Natural killer cell treated with Interleukin-12 subunit alpha and Interleukin-12 subunit beta and Interleukin-15 and Interleukin-18, amount 100 ng/mL, for 72 hours (primary cell): Measurements from ENCODE around the gene IFT52. TPM values are rescaled to one million over a fixed set of nuclear protein-coding genes. Genes with fewer than 3 reads are reported as not detected.
"Not testable (repeated sequence)": the region's sequence is repeated elsewhere in the genome, so short reads cannot be mapped to it uniquely, and the experiment has no call there.

ENCODE experiments used
- ATAC-seq, 2 donors: fragments of 150-1000 bp; cut with Tn5 transposase in 1 of 2; sonication (Bioruptor Pico), chemical (Tn5 transposase) in 1 of 2; 2 replicates each; pipeline ENCODE4 v1.10.0; 2021
- DNase-seq: peaks from one replicate; pipeline ENCODE4 v3.0.0; 2022; ENCODE audit warnings: low spot score
- H3K27ac Mint-ChIP-seq, 2 donors: 1 replicate in 1 of 2; 2 replicates in 1 of 2; pipeline ENCODE4 v1.8.0; 2022; ENCODE audit warnings: mixed read lengths in 2 of 2, mild to moderate bottlenecking in 1 of 2, moderate library complexity in 1 of 2
- H3K27me3 Mint-ChIP-seq, 2 donors: 1 replicate in 1 of 2; 2 replicates in 1 of 2; pipeline ENCODE4 v1.8.0; 2022; ENCODE audit warnings: mixed read lengths in 2 of 2
- H3K36me3 Mint-ChIP-seq: one replicate; pipeline ENCODE4 v1.8.0; 2022; ENCODE audit warnings: mixed read lengths
- H3K4me1 Mint-ChIP-seq, 2 donors: 1 replicate in 1 of 2; 2 replicates in 1 of 2; pipeline ENCODE4 v1.8.0; 2022; ENCODE audit warnings: low read depth in 2 of 2, mixed read lengths in 2 of 2, mild to moderate bottlenecking in 1 of 2
- H3K4me3 Mint-ChIP-seq: one replicate; pipeline ENCODE4 v1.8.0; 2022; ENCODE audit warnings: mixed read lengths
- H3K9me3 Mint-ChIP-seq: 2 replicates; pipeline ENCODE4 v1.8.0; 2022; ENCODE audit warnings: mixed read lengths
- total RNA-seq, 2 donors: library from RNA; stranded (reverse); gene quantifications; one replicate each; pipeline ENCODE4 v1.2.3, GENCODE V29; 2022

IFT52 gene
- total RNA-seq, 2 donors from 2014 or later: 19.1 to 20.7 TPM

GRCh38 chr20:43642548-43642947 lies 51.8 kb downstream of the IFT52 start:
- no peak overlapping the region for H3K27ac Mint-ChIP-seq
- no peaks in the 10 kb centered on the region for H3K9me3 Mint-ChIP-seq
- H3K36me3 Mint-ChIP-seq: peaks cover 5% of the 10 kb centered on the region
- no peak overlapping the region for H3K4me3 Mint-ChIP-seq
- DNase-seq (no peak), ATAC-seq (no peak)
- H3K27me3 Mint-ChIP-seq: no peaks in the 10 kb centered on the region
- no peaks in the 10 kb centered on the region for H3K4me1 Mint-ChIP-seq

DNA sequence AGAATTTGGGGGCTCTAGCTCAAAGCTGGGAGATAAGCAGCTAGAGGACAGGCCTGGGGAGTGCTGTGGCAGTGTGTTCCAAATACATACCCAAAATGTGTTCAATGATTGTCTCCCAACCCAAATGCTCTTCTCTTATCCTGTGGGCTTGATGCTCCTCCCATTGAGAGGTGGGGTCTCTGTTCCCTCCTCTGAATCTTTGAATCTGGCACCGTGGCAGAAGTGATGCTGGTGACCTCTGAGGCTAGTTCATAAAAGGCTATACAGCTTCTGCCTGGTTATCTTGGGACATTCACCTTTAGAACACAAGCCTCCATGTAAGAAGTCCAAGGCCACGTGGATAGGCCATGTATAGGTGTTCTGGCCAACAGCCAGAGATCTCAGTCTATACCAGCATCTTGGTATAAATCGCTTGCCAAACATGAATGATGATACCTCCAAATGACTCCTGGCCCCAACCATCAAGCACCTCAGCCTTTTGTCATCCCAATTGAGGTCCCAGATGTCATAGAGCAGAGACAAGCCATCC lies 60.3 kb downstream of the IFT52 start:
- Mint-ChIP-seq H3K4me3 (no peak overlapping the region), H3K4me1 (no peaks in the 10 kb centered on the region), H3K27me3 (no peaks in the 10 kb centered on the region), H3K36me3 (no peaks in the 10 kb centered on the region), H3K9me3 (no peaks in the 10 kb centered on the region), H3K27ac (no peak overlapping the region)
- no peak for DNase-seq
- ATAC-seq: no peak

DNA sequence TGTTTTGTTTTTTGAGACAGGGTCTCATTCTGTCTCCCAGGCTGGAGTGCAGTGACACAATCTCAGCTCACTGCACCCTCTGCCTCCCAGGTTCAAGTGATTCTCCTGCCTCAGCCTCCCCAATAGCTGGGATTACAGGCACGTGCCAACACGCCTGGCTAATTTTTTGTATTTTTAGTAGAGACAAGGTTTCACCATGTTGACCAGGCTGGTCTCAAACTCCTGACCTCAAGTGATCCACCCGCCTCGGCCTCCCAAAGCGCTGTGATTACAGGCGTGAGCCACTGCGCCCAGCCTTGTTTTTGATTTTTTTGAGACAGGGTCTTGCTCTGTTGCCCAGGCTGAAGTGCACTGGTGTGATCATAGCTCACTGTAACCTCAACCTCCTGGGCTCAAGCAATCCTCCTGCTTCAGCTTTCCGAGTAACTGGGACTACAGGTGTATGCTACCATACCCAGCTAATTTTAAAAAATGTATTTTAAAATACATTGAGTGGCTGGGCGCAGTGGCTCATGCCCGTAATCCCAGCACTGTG lies 61.0 kb downstream of the IFT52 start:
- DNase-seq, H3K4me3 Mint-ChIP-seq, H3K9me3 Mint-ChIP-seq, ATAC-seq, H3K36me3 Mint-ChIP-seq, H3K4me1 Mint-ChIP-seq, H3K27me3 Mint-ChIP-seq, H3K27ac Mint-ChIP-seq: not testable (repeated sequence)

GRCh38 chr20:43653966-43654365 lies 63.2 kb downstream of the IFT52 start:
- no peak overlapping the region for H3K27ac Mint-ChIP-seq
- H3K4me3 Mint-ChIP-seq: no peak overlapping the region
- H3K36me3 Mint-ChIP-seq: no peaks in the 10 kb centered on the region
- DNase-seq: no peak
- H3K27me3 Mint-ChIP-seq: no peaks in the 10 kb centered on the region
- H3K9me3 Mint-ChIP-seq: no peaks in the 10 kb centered on the region
- peaks cover 11 to 12% of the 10 kb centered on the region in 2 donors for H3K4me1 Mint-ChIP-seq
- no peak for ATAC-seq

GRCh38 chr20:43655176-43655575 lies 64.4 kb downstream of the IFT52 start:
- H3K27ac Mint-ChIP-seq, DNase-seq, H3K36me3 Mint-ChIP-seq, H3K4me3 Mint-ChIP-seq, ATAC-seq, H3K9me3 Mint-ChIP-seq, H3K27me3 Mint-ChIP-seq: not testable (repeated sequence)
- peaks cover 11 to 12% of the 10 kb centered on the region in 2 donors for H3K4me1 Mint-ChIP-seq

- DNase-seq (no peak), ATAC-seq (no peak)
- Mint-ChIP-seq H3K9me3 (no peaks in the 10 kb centered on the region), H3K36me3 (no peaks in the 10 kb centered on the region), H3K4me1 (peaks cover 11 to 12% of the 10 kb centered on the region in 2 donors), H3K27me3 (no peaks in the 10 kb centered on the region), H3K27ac (peak overlapping the region; percentile 58 to 79), H3K4me3 (peak overlapping the region; percentile 90)
These were observed 65.2 kb downstream of the IFT52 start for GRCh38 chr20:43655937-43656336.

GRCh38 chr20:43658069-43658722 lies 67.5 kb downstream of the IFT52 start:
- ATAC-seq: peak in 1 of 2 donors; percentile 19
- Mint-ChIP-seq H3K4me1 (peaks cover 11 to 12% of the 10 kb centered on the region in 2 donors), H3K27ac (peak overlapping the region; percentile 58 to 79), H3K9me3 (no peaks in the 10 kb centered on the region), H3K27me3 (no peaks in the 10 kb centered on the region), H3K4me3 (peak overlapping the region; percentile 90), H3K36me3 (no peaks in the 10 kb centered on the region)
- no peak for DNase-seq

GRCh38 chr20:43658723-43659419 lies 68.1 kb downstream of the IFT52 start:
- no peaks in the 10 kb centered on the region for H3K36me3 Mint-ChIP-seq
- peaks cover 11 to 12% of the 10 kb centered on the region in 2 donors for H3K4me1 Mint-ChIP-seq
- H3K27me3 Mint-ChIP-seq: no peaks in the 10 kb centered on the region
- no peak overlapping the region for H3K4me3 Mint-ChIP-seq
- no peak overlapping the region for H3K27ac Mint-ChIP-seq
- ATAC-seq: no peak
- no peak for DNase-seq
- no peaks in the 10 kb centered on the region for H3K9me3 Mint-ChIP-seq

DNA sequence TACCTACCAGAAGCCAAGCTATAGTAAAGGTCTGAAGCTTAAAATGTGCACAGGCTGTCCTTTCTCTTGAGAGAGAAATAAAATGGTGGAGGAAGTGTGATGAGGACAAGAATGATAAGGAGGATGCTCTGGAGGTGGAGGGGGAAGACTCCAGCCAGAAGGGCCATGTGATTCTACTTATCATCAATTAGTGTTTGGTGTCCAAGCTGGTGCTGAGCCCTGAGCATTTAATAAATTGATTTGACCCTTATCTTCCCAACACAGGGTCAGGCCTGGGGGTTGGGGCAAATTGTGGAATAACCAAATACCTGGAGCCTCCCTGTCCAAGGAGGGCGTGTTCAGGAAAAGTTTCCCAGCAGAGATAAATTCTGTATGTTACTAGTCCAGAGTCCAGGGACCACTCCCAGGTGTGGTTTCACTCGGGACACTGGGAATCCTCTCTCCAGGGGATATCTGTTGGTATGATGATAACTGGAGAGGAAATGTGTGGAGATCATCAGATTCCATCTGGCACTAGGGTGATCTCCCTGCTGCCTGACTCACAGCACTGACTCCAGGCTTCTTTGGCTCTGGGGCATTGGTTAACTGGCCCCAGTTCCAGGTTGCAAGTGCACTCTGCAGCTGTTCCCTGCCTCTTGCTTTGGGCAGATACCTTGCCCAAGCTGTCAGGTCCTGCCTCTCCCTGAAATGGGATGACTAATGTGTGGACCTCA lies 72.4 kb downstream of the IFT52 start:
- Mint-ChIP-seq H3K27me3 (peaks cover 0 to 3% of the 10 kb centered on the region in 2 donors), H3K36me3 (no peaks in the 10 kb centered on the region), H3K27ac (no peak overlapping the region), H3K9me3 (no peaks in the 10 kb centered on the region), H3K4me3 (no peak overlapping the region), H3K4me1 (no peaks in the 10 kb centered on the region)
- DNase-seq (no peak), ATAC-seq (no peak)

DNA sequence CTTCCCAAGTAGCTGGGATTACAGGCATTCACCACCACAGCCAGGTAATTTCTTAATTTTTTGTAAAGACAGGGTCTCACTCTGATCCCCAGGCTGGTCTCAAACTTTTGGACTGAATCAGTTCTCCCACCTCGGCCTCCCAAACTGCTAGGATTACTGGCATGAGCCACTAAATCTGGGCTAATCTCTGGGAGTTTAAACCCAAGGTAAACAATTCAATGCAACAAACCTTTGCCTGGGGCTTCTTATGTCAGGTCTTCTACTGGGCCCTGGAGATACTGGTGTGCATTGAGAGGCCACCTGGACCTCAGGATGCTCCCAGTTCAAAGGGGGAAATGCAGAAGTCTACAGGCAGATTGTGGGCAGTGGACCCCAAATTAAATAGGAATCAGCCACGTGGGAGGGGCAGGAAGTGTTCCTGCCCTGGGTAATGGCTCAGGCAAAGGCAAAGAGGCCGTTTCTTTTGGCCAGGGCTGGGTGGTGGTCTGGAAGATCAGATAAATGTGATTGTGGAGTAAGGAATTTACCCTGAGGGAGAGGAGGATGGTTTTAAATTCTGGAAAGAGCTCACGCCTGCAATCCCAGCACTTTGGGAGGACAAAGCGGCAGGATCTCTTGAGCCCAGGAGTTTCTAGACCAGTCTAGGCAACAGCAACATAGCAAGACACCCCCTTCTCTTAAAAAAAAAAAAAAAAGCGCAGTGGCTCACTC lies 74.9 kb downstream of the IFT52 start:
- no peak for DNase-seq
- peaks cover 0 to 3% of the 10 kb centered on the region in 2 donors for H3K27me3 Mint-ChIP-seq
- peak overlapping the region; percentile 28 for H3K4me3 Mint-ChIP-seq
- ATAC-seq: no peak
- H3K36me3 Mint-ChIP-seq: no peaks in the 10 kb centered on the region
- H3K27ac Mint-ChIP-seq: no peak overlapping the region
- no peaks in the 10 kb centered on the region for H3K9me3 Mint-ChIP-seq
- H3K4me1 Mint-ChIP-seq: no peaks in the 10 kb centered on the region

- no peaks in the 10 kb centered on the region for H3K9me3 Mint-ChIP-seq
- H3K27ac Mint-ChIP-seq: no peak within 1 kb of the TSS
These were observed 75.9 kb downstream of the IFT52 start, which contains the start of gene MYBL2 for GRCh38 chr20:43666376-43667328. Gene MYBL2 (plus strand): TSS chr20:43667114. CDS start chr20:43667284, 170 bp downstream.

GRCh38 chr20:43667341-43668132 lies 76.8 kb downstream of the IFT52 start:
- Mint-ChIP-seq H3K36me3 (no peaks in the 10 kb centered on the region), H3K4me3 (peak overlapping the region; percentile 53), H3K27me3 (peaks cover 0 to 3% of the 10 kb centered on the region in 2 donors), H3K27ac (no peak overlapping the region), H3K9me3 (no peaks in the 10 kb centered on the region), H3K4me1 (no peaks in the 10 kb centered on the region)
- no peak for DNase-seq
- ATAC-seq: peak in 1 of 2 donors; percentile 51

More at GRCh38 chr20:43666376-43667328, 75.9 kb downstream of the IFT52 start, which contains the start of gene MYBL2:
- H3K27me3 Mint-ChIP-seq: peaks cover 0 to 3% of the 10 kb centered on the region in 2 donors
- no peaks in the 10 kb centered on the region for H3K4me1 Mint-ChIP-seq
- no peaks in the 10 kb centered on the region for H3K36me3 Mint-ChIP-seq
- peak; percentile 94 to 96 for ATAC-seq
- peak within 1 kb of the TSS; percentile 72 for H3K4me3 Mint-ChIP-seq
- peak; percentile 78 for DNase-seq
